Stimulated activated CD4-positive, alpha-beta T cell treated with anti-CD3 and anti-CD28 coated beads, Interleukin-12 subunit alpha, Interleukin-12 subunit beta, amount 100 ng/mL, for 4 hours (primary cell): ENCODE measurements around the gene CAPN5.
"Not testable (repeated sequence)": the region's sequence is repeated elsewhere in the genome, so short reads cannot be mapped to it uniquely, and the experiment has no call there.

Experiments used
- DNase-seq: peaks from one replicate; pipeline ENCODE4 v3.0.0-alpha.2; 2020

The CAPN5 gene

GRCh38 chr11:77044356-77044755, 22.4 kb upstream of the CAPN5 start:
- DNase-seq = no peak

- DNase-seq = no peak
These were observed 21.9 kb upstream of the CAPN5 start for GRCh38 chr11:77044886-77045285.

GRCh38 chr11:77046060-77046501, 20.7 kb upstream of the CAPN5 start:
- DNase-seq = peak; percentile 54

- DNase-seq = peak; percentile 51
These were observed 19.5 kb upstream of the CAPN5 start for GRCh38 chr11:77047007-77047927.

- DNase-seq = not testable (repeated sequence)
These were observed 18.8 kb upstream of the CAPN5 start for GRCh38 chr11:77047928-77048446.

GRCh38 chr11:77049026-77049425, 17.7 kb upstream of the CAPN5 start:
- no peak for DNase-seq

GRCh38 chr11:77051511-77051910, 15.3 kb upstream of the CAPN5 start:
- DNase-seq = no peak

GRCh38 chr11:77052518-77052917, 14.3 kb upstream of the CAPN5 start:
- no peak for DNase-seq

GRCh38 chr11:77053217-77054015, 13.4 kb upstream of the CAPN5 start:
- no peak for DNase-seq

- no peak for DNase-seq
These were observed 12.7 kb upstream of the CAPN5 start for GRCh38 chr11:77054084-77054483.

- DNase-seq = no peak
These were observed 11.6 kb upstream of the CAPN5 start for GRCh38 chr11:77055101-77055561.

- no peak for DNase-seq
These were observed 10.9 kb upstream of the CAPN5 start for GRCh38 chr11:77055913-77056312.

GRCh38 chr11:77056814-77057402, 9.9 kb upstream of the CAPN5 start:
- DNase-seq = no peak

GRCh38 chr11:77057938-77058474, 8.8 kb upstream of the CAPN5 start:
- no peak for DNase-seq

GRCh38 chr11:77058900-77059299, 7.9 kb upstream of the CAPN5 start:
- no peak for DNase-seq

GRCh38 chr11:77059806-77060205, 7.0 kb upstream of the CAPN5 start:
- no peak for DNase-seq

- DNase-seq = no peak
These were observed 6.5 kb upstream of the CAPN5 start for GRCh38 chr11:77060234-77060633.

GRCh38 chr11:77061258-77061657, 5.5 kb upstream of the CAPN5 start:
- not testable (repeated sequence) for DNase-seq

GRCh38 chr11:77062924-77063323, 3.8 kb upstream of the CAPN5 start:
- no peak for DNase-seq

- DNase-seq = no peak
These were observed 3.4 kb upstream of the CAPN5 start for GRCh38 chr11:77063407-77063806.

- no peak for DNase-seq
These were observed 2.9 kb upstream of the CAPN5 start for GRCh38 chr11:77063861-77064260.

- no peak for DNase-seq
These were observed 2.0 kb upstream of the CAPN5 start for GRCh38 chr11:77064648-77065217.

- DNase-seq = peak; percentile 14
These were observed 918 bp upstream of the CAPN5 start for GRCh38 chr11:77065878-77066228.
